Stimulated activated CD4-positive, alpha-beta T cell treated with anti-CD3 and anti-CD28 coated beads, TNF-alpha, amount 100 ng/mL, for 48 hours (primary cell): Measurements from ENCODE around the gene ADCYAP1R1.

ENCODE experiments used
- DNase-seq, 3 donors: peaks; one replicate each; pipeline ENCODE4 v3.0.0-alpha.2; 2020; ENCODE audit warnings: low read depth in 3 of 3

ADCYAP1R1 gene

DNA sequence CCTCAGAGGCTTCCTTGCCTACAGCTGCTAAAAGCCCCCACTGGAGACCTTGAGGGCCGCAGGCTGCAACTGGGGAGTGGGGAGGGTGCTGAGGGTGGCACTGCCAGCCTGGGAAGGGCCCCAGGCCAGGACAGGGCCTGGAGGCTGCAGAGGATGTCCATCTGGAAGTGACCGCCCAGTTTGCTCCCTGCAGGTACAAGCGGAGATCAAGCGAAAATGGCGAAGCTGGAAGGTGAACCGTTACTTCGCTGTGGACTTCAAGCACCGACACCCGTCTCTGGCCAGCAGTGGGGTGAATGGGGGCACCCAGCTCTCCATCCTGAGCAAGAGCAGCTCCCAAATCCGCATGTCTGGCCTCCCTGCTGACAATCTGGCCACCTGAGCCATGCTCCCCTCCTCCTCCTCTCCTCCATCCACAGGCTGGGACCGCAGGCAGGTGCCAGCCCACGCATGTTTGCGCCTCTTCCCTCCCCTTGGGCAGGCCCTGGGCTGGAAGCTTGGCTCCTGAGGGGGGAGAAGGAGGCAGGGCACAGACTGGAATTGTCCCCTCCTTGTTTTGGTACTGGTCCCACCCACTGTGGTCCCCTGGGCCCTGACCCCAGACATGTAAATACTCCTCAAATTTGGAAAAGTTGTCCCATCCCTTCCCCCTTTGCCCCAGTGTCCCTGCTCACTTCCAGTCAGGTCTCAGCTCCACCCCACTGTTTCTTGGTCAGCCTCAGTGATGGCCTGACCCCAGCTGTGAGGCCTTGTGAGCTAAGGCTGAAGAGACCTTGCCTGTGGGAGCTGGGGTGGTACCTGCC is 54.4 kb downstream of the ADCYAP1R1 start:
- no peak for DNase-seq

DNA sequence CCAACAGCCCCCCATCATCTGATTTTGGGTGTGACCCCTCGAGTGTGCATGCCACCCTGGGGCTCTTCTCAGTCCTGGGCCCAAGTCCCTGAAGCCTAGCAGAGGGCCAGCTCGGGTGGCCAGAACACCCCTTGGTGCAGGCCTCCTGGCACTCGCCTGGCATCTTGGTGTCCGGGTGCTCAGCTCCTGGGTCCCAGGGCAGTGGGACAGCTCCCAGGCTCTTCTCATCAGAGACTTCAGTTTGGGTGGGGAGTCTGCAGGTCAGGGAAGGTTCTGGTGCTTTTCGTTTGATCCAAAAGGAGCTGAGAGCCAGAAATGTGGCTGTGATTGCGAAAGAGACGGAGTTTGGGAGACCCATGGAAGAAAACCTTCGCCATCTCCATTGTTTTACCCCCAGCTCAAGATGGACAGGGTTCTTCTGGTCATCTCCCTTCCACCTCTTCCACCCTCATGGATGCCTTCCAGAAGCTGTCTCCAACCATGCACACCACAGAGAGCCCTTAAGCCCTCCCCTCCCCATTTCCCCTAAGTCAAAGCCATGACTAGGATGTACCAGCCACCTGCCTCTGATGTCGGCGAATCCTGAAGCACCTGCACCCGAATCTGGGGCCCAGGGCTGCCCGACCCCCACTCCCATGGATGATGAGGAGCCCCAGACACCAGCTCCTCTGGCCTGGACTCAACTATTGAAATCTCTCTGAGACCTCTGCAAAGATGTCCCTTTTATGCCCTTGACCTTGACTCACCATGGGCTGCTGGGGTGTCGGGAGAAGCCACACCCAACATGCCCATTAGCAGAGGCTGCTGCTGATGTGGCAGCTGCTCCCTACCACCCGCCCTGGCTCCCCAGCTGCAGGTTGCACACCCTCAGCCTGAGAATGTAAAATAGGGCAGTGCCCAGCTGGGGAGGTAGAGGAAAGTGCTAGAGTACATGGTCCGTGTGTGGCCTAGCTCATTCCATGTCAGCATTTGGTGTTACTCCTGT is 55.3 kb downstream of the ADCYAP1R1 start:
- no peak for DNase-seq

DNA sequence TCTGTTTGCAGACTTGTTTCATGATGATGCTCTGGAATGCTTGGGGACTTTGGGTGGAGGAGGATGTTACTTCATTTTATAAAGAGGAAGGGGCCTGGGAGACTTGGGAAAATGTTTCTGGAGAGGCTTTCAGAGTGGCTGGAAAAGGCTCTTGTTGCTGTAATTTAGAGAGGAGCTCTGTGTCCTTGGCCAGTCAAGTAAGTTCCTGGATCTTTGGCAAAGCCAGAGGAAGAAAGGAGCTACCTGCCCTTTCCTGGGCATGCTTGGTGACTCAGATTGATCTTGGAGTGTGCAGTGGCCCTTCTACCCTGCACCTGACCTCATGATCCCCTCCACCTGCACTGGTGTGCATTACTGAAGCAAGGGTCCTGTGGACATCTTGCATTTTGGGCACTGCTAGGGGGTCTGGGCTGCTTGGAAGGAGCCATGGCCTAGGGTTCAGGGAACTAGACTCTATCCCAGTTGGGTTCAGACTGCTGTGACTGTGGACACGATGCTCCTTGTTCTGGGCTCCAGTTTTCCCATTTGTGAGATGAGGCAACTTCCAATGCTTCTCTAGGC is 56.1 kb downstream of the ADCYAP1R1 start:
- DNase-seq: no peak

DNA sequence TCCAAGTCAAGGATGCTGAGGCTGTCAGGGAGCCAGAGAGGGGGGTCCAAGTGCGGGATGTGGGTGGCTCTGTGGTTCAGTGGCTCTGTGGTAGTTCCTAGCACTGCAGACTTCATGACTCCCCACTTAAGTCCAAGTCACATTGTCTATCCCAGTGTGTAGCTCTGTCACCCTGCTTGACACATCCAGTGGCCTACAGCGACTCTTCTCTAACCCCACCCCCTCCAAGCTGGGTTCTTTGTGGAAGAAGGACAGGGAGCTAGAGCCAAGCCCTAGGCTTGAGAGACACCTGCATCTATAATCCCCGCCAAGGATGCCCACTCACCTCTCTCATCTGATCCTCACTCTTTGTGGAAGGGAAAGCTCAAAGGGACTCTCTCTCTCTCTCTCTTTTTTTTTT is 57.6 kb downstream of the ADCYAP1R1 start:
- no peak for DNase-seq

DNA sequence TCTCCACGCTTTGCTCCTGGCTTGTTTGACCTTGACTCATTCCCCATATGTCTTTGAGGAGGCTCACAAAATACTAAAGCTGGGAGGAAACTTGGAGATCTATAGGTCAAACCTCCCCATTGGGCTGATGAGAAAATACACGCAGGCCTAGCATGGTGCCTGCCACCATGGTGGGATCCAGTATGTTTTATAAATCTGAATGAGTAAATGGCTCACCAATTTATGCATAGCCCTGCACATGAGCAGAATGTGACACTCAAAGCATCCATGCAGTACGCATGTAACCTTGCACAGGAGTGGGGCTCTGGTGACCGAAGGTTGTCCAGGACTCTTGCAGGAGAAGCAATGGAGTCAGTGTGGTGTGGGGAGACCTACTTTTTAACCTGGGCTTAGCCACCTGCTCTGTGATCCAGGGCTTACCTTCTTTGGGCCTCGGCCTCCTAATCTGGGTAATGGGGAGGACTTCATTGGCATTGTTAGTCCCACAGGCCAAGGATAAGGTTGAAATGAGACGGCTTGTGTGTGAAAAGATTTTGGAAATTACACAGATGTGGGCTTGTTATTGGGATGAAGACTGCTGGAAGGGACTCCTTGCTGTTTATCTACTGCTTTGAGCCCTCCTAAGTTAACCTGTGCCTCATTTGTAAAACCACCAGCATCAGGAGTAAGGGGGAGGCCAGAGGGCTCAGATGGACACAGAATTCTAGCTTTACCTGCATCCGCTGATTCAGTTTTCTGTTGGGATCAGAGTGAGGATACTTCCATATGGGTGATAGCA is 58.4 kb downstream of the ADCYAP1R1 start:
- DNase-seq: no peak

DNA sequence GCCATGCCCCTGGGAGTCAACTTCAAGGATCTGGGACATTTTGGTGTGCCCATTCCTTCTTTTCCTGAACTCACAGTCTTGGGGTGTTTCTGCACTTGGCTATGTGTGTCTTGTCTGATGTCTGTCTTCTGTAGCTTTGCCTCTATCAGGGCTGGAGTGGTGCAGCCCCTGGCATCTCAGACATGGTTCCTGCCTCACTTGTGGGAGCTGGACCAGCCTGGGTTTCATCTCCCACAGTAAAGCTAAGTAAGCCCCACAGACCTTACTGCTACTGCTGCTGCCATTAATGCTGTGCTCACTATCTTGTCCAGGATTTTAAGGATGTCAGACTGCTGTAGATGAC is 59.0 kb downstream of the ADCYAP1R1 start:
- no peak for DNase-seq

DNA sequence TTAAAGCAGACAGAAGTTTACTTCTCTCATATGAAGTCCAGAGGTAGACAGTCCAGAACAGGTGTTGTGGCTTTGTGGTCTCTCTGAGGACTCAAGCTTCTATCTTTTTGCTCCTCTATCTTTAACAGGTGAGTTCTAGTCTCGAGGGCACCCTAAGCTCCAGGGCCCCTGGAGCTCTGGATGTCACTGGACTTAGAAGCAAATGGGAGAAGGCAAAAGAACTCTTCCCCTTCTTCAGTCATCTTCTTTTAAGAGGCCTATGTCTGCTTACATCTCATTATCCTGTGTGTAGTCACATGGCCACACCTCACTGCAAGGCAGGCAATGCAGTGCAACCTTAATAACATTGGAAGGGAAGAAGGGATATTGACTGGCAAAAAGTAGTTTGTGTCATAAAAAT is 61.6 kb downstream of the ADCYAP1R1 start:
- DNase-seq: no peak

DNA sequence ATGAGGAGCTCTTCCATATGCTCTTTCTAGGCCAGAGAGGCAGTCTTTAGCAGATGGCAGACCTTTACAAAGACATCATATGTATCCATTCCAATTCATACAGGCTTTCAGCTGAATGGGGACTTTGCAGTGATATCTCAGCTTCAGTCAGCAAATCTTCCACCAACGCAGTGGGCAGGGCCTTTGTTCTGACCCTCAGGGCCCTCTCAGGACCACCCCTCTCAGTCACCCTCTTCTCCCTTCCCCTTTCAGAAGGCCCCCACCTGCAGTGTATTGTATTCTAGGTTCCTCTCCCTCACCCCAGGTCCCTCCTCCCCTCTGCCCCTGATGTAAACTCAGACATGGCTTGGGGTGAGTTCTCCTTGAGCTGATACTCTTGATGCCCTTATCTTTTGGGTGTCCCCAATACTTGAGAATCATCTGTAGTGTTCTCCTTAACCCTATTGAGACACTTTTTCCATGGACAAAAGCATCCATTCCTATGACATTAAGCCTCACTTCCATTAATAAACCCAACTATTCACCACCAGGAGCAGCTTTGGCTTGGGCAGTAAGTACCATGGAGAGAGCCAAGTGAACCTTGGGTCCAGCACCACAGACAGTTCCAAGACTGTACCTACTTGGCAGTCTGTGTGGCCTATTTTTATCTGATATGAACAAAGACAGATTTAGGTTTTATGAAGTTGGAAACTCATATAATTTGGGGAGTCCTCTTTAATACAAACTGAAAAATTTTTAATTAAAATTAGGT is 62.7 kb downstream of the ADCYAP1R1 start:
- DNase-seq: no peak

DNA sequence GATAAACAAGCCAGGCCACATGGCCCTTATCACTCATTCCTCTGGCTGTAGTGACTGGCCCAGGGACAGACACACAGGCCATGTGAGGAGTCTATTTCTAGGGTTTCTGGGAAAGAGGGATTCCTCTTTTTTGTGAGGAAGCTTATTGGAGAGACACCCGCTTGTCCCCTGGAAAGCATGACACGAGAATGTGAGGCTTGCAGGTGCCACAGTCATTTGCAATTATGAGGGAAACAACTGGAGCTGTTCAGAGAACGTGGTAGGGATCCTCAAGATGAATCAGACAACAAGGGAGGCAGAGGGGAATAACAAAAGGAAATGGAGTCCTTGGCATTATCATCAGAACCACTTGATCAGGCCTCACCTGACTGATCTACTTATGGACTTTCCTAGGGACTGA is 64.5 kb downstream of the ADCYAP1R1 start:
- no peak for DNase-seq

DNA sequence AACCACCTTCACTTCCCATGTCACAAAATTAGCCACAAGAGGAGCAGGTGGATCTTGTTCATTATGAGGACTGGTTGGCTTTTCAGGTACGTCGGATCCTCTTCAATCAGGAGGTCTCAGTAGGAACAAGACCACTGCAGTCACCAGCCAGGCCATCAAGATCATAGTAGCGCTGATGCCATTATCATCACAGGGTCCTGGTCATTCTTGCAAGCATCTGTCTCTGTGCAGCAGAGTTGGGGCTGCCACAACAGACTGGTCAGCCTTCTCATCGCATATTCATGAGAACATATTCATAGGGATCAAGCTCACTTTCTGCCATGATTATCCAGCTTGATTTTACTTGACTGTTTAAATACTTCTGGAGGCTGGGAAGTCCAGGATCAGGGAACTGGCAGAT is 67.1 kb downstream of the ADCYAP1R1 start:
- DNase-seq: no peak

DNA sequence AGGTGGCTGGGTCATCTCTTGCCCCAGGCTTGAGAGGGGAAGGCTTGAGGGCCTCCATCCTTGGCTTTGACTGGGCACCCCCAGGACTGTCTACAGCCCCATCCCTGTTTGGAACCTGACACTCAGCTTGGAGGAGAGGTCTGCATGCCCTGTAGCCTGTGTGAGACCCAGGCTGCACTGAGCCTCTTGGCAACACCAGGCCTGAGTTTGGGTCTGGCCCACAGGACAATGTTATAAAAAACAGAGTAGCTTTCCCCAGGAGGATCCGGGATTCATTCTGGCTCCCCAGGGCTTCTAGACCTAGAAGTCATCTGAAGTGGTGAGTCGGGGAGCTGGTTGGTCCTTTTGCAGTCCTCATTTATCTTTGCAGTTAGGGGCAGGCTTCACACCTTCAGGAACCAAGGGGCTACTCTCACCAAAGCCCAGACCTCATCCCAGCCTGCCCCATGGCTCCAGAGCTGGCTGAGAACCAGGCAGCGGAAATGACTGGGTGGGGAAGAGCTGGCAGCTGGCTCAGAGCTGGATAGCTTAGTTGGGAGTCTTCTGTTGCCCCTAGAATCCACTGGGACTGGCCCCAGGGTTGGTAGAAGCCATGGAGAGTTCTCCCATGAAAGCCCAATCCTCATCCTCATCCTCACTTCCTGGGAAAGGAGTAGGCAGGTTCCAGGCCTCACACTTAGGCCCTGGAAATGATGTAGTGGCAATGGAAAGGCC is 68.8 kb downstream of the ADCYAP1R1 start:
- no peak for DNase-seq

DNA sequence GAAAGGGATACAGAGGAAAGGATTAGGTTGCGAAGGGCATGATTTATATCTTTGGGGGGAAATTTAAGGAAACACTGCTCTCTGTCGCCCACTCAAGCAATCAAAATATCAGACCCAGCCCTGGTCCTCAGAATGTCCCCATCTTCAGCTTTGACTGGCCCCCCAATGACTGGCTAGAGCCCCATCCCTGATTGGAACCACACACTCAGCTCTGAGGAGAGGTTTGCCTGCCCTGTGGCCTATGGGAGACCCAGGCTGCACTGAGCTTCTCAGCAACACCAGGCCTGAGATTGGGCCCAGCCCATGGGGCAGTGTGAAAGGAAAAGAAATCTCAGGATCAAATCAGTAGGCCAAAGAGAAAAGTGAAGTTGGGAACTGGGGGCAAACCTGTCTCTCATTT is 69.5 kb downstream of the ADCYAP1R1 start:
- no peak for DNase-seq

DNA sequence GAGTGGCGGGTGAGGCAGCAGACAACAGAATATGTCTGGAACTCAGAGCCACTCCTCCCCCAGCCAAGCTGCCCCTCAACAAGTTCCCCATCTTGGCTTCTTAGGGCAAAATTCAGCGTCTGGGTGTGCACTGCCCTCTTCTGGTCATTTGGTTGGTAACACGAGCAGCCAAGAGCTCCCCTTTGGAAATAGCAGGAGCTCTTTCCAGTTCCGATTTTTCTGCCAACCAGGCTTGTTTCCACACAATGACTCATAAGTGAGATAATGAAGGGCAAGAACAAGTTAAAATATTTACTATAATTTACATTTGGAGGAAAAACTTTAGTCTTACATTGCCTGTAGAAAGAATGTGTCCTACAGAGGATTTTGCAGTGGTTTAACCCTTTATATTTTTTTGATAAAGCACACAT is 70.5 kb downstream of the ADCYAP1R1 start:
- DNase-seq: peak in 1 of 3 donors; percentile 21

DNA sequence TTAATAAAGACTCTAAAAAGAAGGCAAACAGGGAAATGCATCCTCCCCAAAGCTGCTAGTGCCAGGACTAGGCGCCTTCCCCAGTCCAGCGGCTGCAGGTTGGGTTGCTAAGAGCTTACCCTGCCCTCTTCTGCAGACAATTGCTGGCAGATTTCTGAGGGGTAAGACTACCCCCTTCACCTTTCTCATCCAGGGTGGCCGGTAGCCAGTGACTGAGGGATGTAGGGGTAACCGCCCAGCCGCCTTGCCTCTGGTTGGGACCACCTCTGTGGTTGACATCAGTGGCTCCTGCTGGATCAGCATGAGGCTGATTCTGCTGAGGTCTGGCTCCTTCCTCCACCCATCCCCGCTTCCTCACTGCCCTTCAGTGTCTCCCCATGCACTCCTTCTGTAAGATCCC is 71.2 kb downstream of the ADCYAP1R1 start:
- DNase-seq: no peak

DNA sequence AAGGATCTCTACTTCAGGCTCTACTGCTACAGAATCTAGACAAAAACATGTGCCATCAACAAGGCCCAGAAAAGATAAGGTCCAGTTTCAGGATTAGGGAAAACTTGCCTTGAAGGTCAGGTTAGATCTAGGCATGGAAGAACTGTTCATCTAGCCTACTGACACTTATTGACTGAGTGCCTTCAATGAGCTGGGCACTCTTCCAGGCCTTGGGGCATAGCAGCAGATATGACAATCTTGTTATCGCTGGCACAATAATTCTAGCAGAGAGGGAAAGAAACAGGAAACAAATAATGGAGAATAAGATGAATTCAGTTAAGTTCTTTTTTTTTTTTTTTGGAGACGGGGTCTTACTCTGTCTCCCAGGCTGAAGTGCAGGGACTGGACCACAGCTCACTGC is 71.6 kb downstream of the ADCYAP1R1 start:
- DNase-seq: no peak

DNA sequence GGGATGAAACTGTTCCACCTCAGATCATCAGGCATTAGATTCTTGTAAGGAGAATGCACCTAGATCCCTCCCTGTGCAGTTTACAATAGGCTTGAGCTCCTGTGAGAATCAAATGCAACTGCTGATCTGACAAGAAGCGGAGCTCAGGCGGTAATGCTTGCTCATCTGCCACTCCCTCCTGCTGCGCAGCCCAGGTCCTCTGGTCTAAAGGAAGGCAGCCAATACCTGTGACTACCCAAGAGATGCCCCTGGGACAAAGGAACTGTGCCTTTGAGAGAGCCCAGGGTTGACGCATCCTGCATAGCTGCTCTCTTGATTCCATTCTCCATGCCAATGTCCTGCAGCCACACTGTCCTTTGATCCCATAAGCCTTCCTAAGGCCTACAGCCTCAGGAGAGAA is 73.1 kb downstream of the ADCYAP1R1 start:
- DNase-seq: no peak

DNA sequence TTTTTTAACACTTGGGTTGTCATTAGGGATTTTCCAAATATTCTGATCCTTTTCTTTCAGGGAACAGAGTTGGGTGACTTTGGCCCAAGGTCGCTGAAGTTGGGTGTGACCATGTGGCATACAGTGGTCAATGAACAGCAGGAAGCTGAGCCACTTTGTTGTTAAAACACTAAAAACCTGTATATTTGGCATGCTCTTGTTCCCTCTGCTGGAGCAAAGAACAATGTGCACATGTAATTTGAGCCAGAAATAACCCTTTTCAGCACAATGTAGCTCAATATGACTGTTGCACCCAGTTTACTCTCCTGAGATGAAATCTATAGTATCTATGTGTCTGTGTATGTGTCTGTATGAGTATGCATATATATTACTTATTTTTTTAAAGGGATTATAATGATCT is 74.9 kb downstream of the ADCYAP1R1 start:
- DNase-seq: no peak

DNA sequence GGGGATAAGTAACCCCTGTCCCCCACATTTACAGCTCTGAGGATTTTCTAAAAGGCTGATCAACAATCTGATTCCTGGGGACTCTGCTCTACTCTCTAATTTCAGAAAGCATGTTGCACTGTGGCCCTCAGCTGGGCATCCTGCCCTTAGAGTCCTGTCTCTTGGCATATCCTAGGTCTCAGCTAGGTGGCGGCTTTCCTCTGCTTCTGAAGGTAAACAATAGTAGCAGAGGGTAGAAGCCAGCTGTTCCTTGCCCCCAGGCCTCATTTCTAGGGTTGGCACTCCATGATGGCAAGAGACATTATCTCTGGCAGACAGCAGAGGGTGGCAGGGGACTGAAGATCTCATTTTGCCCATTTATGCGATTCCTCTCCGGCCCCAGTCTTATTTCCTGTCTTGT is 77.0 kb downstream of the ADCYAP1R1 start:
- DNase-seq: no peak

DNA sequence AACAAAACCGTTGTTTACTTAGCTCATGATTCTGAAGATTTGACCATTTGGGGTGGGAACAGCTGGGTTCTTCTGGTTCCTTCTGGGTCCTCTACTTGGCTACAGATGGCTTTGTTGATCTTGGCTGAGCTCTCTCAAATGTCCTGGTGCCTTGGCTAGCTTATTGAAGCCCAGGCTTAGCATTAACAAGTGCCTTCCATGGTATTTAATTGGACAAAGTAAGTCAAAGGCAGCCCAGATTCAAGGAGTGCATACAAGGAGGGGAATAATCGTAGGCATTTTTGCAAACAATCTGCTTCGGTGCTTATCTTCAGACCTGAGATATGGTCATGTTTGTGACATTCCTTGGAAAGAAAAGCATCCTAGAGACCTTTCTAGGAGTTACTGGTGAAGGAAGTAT is 81.4 kb downstream of the ADCYAP1R1 start:
- DNase-seq: no peak
